Measurements from ENCODE around the gene C1S.

The C1S gene

GRCh38 chr12:7079826-7080125 is 19.3 kb downstream of the C1S start:
- no peak for DNase-seq

- no peak for DNase-seq
Measured at GRCh38 chr12:7081037-7081436, 20.5 kb downstream of the C1S start.

GRCh38 chr12:7083125-7083524 is 22.6 kb downstream of the C1S start:
- DNase-seq: no peak

- DNase-seq: no peak
Measured at GRCh38 chr12:7089196-7089871, 28.8 kb downstream of the C1S start.

- no peak for DNase-seq
Measured at GRCh38 chr12:7090222-7090998, 29.9 kb downstream of the C1S start.

- no peak for DNase-seq
Measured at GRCh38 chr12:7091171-7091570, 30.7 kb downstream of the C1S start.

- DNase-seq: no peak
Measured at GRCh38 chr12:7091660-7092228, 31.2 kb downstream of the C1S start.

GRCh38 chr12:7092229-7092985 is 31.9 kb downstream of the C1S start, which contains the start of gene C1R:
Gene C1R, minus strand, starts transcription at chr12:7092445. Its CDS starts 57 bp downstream, at chr12:7092388.
- no peak for DNase-seq

- DNase-seq: no peak
Measured at GRCh38 chr12:7092986-7093460, 32.5 kb downstream of the C1S start.

GRCh38 chr12:7093486-7093885 is 33.0 kb downstream of the C1S start:
- no peak for DNase-seq

GRCh38 chr12:7093892-7094291 is 33.4 kb downstream of the C1S start:
- no peak for DNase-seq

- no peak for DNase-seq
Measured at GRCh38 chr12:7096006-7096932, 35.8 kb downstream of the C1S start.

- DNase-seq: no peak
Measured at GRCh38 chr12:7096979-7097378, 36.5 kb downstream of the C1S start.

GRCh38 chr12:7099290-7099996 is 38.9 kb downstream of the C1S start:
- no peak for DNase-seq

- no peak for DNase-seq
Measured at GRCh38 chr12:7100239-7100638, 39.7 kb downstream of the C1S start.

- no peak for DNase-seq
Measured at GRCh38 chr12:7101047-7101693, 40.7 kb downstream of the C1S start.

- DNase-seq: no peak
Measured at GRCh38 chr12:7101694-7102131, 41.2 kb downstream of the C1S start.

- no peak for DNase-seq
Measured at GRCh38 chr12:7102582-7102981, 42.1 kb downstream of the C1S start.

- no peak for DNase-seq
Measured at GRCh38 chr12:7103837-7104584, 43.5 kb downstream of the C1S start.

GRCh38 chr12:7106082-7106481 is 45.6 kb downstream of the C1S start:
- DNase-seq: no peak
